OCI-M2 (cell line): Measurements from ENCODE around the gene EAF2.

Experiments
- DNase-seq: peaks from one replicate; lab custom pipeline; 2025; ENCODE audit not compliant: unreplicated experiment; lab: John Stamatoyannopoulos, UW

EAF2 gene

DNA sequence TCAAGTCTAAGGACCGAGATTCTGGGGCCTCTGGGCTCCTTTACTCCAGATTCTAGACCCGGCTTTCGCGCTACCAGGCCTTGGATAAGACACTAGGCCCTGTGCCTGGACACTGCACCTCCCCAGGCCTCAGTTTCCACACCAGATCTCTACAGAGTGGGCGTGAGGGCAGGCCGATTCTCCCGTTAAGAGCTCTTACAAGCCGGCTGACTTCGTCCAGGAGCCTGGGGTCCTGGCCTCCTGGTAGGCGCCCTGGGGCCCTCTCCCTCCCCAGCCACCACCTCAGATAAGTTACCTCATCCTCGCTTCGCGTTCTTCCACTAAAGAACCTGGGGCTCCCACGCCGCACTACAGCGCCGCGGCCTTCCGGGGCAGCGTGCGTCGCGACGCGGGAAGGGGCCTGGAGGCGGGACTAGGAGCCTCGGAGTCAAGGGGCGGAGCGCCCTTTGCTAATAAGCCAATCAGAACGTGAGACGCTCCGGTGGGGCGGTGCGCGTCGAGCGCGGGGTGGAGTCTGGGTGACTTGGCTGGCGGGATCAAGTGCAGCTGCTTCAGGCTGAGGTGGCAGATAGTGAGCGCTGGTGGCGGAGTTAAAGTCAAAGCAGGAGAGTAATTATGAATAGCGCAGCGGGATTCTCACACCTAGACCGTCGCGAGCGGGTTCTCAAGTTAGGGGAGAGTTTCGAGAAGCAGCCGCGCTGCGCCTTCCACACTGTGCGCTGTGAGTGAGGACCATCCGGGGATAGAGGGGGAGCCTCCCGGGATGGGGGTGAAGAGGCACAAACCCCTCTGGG, at the start of gene EAF2, which contains the start of gene IQCB1:
Gene EAF2 (plus strand): TSS at position 539 of the 794 bp plus-strand sequence. CDS start 77 bp downstream, at position 616.
Gene IQCB1 (minus strand): TSS at position 390 of the 794 bp plus-strand sequence. CDS start 6,100 bp downstream, outside the sequence.
- DNase-seq, result peak; percentile 57

DNA sequence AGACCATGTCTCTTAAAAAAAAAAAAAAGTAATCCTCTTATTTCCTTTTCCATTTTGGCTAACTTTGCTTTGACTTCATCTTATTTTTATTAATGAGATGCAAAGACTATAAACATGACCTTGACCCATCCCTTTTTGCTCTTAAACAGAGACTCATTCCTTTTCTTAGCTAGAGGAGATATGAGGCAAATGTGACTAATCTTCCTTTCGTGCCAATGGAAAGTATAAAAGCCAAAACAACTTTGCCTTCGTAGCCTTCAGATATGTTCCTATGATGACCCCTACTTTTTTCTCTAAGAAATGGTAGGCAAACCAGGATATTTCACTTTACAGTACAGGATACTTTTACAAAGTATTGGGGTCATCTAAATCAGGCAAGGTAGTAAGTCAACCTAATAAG, 48.5 kb upstream of the EAF2 start:
- no peak for DNase-seq

DNA sequence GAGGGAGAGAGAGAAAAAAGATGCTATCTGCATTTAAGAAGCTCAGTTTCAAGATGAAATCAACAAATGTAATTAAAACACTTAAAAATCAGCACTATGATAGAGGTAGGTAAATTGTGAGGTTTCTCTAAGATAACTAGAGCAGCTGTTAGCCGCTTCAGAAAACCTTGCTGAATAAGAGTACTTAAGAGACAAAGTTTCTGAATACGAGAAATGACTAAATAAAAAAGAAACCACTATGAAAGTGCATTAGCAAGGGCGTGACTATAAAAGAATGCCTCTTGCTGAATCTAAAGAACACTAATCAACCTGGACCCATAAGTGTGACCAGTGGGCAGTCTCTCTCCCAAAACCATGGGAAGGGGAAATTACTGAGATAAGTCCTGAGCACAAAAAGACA, 41.9 kb upstream of the EAF2 start:
- no peak for DNase-seq

GRCh38 chr3:121794264-121794983, 40.6 kb upstream of the EAF2 start:
- no peak for DNase-seq

DNA sequence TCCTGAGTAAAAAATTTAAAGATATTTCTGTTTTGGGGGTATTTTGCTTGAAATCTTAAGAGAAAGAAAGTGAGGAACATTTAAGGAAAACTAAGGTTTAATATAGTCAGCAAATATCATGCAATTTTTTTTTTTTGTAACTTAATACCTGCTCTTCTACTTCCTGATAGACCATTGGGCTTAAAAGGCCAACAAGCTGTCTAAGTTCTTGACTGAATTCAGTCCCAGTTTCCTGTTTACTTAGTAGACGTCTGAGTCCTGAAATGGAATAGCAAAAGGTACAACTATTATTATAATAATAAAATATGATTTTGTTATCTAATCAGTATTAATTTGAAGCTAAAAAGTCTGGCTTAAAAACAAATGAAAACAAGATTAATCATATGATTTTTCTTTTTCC, 38.0 kb upstream of the EAF2 start:
- DNase-seq, result no peak

DNA sequence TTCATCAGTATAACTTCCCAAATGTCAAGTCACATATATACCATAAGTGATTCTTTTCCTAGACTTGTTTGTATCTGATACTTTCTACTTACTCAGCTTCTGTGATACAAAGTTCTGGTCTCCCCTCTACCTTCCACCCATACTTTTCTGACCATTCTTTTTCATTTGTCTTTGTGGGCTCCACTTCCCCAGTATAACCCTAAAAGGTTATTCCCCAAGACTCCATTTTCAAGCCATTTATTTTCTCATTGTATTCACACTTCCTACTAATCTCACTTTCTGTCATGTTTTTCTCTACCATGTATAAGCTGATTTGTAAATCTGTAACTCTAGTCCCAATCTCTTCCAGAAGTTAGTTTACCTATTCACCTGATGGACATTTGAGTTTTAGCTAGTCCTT, 34.1 kb upstream of the EAF2 start:
- DNase-seq, result no peak

- no peak for DNase-seq
Observed at GRCh38 chr3:121803771-121804320, 31.2 kb upstream of the EAF2 start.

GRCh38 chr3:121809249-121809648, 25.8 kb upstream of the EAF2 start:
- DNase-seq, result no peak

DNA sequence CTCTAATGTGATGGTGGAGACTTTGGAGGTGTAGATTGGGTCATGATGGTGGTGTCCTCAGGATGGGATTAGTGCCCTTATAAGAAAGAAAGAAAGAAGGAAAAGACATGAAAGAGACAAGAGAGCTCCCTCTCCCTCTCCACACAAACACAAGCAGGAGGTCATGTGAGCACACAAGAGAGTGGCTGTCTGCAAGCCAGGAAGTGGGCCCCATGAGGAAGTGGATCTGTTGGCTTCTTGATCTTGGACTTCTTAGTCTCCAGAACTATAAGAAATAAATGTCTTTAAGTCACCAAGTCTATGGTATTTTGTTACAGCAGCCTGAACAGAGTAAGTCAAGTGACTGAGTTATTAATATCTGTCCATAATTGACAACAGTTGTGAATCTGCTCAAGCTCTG, 17.3 kb upstream of the EAF2 start:
- DNase-seq, result no peak

GRCh38 chr3:121818578-121818977, 16.4 kb upstream of the EAF2 start:
- no peak for DNase-seq

GRCh38 chr3:121819236-121819635, 15.8 kb upstream of the EAF2 start:
- DNase-seq, result no peak

- no peak for DNase-seq
Observed at GRCh38 chr3:121821421-121822199, 13.4 kb upstream of the EAF2 start.

GRCh38 chr3:121822973-121823372, 12.0 kb upstream of the EAF2 start:
- no peak for DNase-seq

DNA sequence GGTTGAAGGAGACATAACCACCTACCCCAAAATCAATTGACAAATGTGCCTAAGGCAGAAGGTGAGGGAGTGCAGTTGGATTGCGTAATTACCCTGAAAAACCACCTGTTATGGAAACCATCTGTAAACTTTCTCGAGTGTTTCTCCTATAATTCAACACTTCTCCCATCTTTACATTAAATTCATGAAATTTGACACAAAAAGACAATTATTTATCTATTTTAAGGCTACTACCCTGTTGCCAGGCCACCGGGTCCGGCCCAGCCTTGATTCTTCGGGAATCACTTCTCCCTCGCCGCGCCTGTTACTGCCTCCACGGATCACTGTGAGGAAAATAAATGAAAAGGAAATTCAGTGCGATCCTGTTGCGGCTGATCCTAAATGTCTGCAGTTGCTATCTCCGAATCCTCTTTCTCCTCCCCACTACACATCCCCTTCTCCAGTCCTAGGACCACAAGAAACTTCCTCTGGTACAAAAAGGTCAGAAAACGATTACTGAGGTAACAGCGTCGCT, 795 bp upstream of the EAF2 start:
- no peak for DNase-seq

DNA sequence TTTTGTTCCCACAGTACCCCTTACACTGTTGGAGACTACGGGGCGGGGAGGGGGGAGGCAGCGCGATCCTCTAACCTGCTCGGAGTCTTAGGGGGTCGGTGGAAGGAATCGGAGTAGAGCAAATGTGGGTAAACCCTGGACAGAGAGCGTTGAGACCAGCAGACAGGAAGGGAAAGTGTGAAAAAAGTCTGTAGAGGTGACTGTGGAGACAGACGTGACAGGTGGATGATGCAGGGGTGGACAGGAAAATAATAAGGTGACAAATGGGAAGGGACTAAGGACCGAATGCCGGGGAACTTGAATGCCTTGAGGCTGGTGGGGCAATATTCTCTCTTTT, 424 bp downstream of the EAF2 start:
- DNase-seq, result no peak

GRCh38 chr3:121836064-121836463, 1.1 kb downstream of the EAF2 start:
- no peak for DNase-seq

DNA sequence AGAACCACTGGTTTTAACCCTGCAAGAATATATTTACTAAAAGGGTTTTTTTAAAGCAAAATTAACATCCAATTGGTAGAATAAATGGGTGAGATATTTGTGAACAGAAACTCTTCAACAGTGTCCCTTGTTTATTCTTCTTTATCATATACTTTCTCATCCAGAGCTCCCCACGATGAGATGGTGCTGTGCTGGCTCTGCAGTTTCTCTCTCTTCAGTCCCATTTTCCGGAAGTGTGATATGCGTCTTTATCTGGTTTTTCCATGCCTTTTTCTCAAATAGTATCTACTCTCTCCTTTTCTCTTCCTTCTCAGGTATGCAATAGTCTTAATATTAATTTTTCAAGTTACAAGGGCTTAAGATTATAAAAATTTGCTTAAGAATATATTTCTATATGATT, 1.5 kb downstream of the EAF2 start:
- no peak for DNase-seq

GRCh38 chr3:121839962-121840361, 5.0 kb downstream of the EAF2 start:
- DNase-seq, result no peak

GRCh38 chr3:121844892-121845291, 9.9 kb downstream of the EAF2 start:
- DNase-seq, result no peak

DNA sequence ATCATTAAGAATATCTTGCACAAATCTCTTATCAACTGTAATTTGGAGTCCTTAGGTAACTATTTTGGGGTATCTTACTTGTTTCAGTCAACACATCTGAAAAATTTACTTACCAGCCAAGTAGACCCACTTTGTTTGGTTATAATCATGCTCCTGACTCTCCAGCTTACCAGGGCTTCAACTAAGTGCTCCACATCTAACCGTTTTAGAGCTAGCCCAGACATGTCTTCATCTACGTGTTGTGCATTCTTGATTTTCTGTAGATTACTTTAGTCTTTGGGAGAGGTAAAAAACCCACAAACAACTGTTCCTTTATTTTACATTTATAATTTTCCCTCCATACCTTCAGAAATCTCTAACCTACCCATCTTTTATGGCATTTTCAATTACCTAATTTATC, 17.2 kb downstream of the EAF2 start:
- DNase-seq, result no peak

DNA sequence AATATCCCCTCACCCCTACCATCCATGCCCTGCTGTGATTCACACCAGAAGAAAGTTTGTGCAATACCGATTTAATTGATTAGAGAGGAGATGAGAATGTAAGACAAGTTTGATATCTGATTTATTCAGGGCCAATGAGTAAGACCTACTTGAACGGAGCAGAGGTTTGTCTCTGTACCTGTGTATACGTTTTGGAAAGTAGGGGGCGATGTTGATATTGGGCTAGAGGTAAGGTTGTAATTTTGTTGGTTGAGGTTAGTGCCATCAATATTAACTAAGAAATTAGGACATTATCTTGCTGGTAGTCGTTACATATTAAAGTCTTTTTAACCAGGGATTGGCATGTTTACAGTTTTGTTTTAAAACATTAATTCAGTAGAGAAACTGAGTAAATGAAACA, 20.5 kb downstream of the EAF2 start:
- no peak for DNase-seq
